HEK293 (cell line): Measurements from ENCODE around the gene CDH23.

ENCODE experiments used
- CTCF ChIA-PET: fragments of 350-600 bp; formaldehyde crosslinking; extraction: SDS; loops from one replicate; lab custom pipeline; 2021; ENCODE audit warnings: antibody characterized with exemption; lab: Yijun Ruan, JAX
- POLR2A ChIA-PET: fragments of 300-600 bp; formaldehyde crosslinking; extraction: SDS; loops from one replicate; lab custom pipeline; 2020; ENCODE audit warnings: antibody characterized with exemption, inconsistent platforms; lab: Yijun Ruan, JAX
- H3K27ac ChIP-seq: fragments of 200-500 bp; sonication (Bioruptor generic); 2 replicates; pipeline ENCODE4 v1.5.1; 2014; ENCODE audit warnings: low read depth, low read length, control low read depth, inconsistent platforms; ENCODE audit errors: extremely low read depth
- H3K36me3 ChIP-seq, 2 experiments: fragments of 200-500 bp in 1 of 2; sonication (Bioruptor generic) in 1 of 2; 1 replicate in 1 of 2; 2 replicates in 1 of 2; pipeline ENCODE4 v1.5.1; 2014 to 2017; ENCODE audit warnings: inconsistent platforms in 2 of 2, low read length in 2 of 2; ENCODE audit not compliant: control insufficient read depth in 2 of 2, insufficient read depth in 1 of 2
- H3K4me1 ChIP-seq: fragments of 200-500 bp; sonication (Bioruptor generic); 2 replicates; pipeline ENCODE4 v1.5.1; 2014; ENCODE audit warnings: mild to moderate bottlenecking, low read length, inconsistent platforms; ENCODE audit not compliant: control insufficient read depth, insufficient read depth
- H3K4me3 ChIP-seq: 2 replicates; pipeline ENCODE4 v1.5.1; 2011; ENCODE audit warnings: low read depth, mild to moderate bottlenecking, control low read depth, low read length, moderate library complexity
- H3K9me3 ChIP-seq: fragments of 200-500 bp; sonication (Bioruptor generic); 2 replicates; pipeline ENCODE4 v1.5.1; 2014; ENCODE audit warnings: low read depth, low read length, inconsistent platforms; ENCODE audit not compliant: control insufficient read depth, insufficient read depth
- HOXA7 ChIP-seq: sonication (generic); formaldehyde crosslinking; IDR thresholded peaks from 2 replicates; pipeline ENCODE4 v1.8.1; 2022; ENCODE audit warnings: missing genetic modification reagents, borderline replicate concordance
- KLF10 ChIP-seq: fragments of 450-650 bp; IDR thresholded peaks from 2 replicates; pipeline ENCODE4 v1.5.1; 2018; ENCODE audit warnings: missing biosample characterization, mild to moderate bottlenecking, missing genetic modification characterization
- KLF9 ChIP-seq: fragments of 450-650 bp; formaldehyde crosslinking; IDR thresholded peaks from 2 replicates; pipeline ENCODE4 v1.5.1; 2016; ENCODE audit warnings: missing biosample characterization, missing genetic modification characterization, low read depth
- TCF7L2 ChIP-seq: IDR thresholded peaks from 2 replicates; pipeline ENCODE4 v1.6.1; 2011; ENCODE audit warnings: low read depth, mild to moderate bottlenecking, inconsistent platforms, low read length, moderate library complexity, borderline replicate concordance
- ZBTB17 ChIP-seq: fragments of 450-650 bp; formaldehyde crosslinking; IDR thresholded peaks from 2 replicates; pipeline ENCODE4 v1.5.1; 2016; ENCODE audit warnings: missing biosample characterization, missing genetic modification characterization
- ZFHX2 ChIP-seq: fragments of 450-650 bp; formaldehyde crosslinking; conservative IDR thresholded peaks from 2 replicates; pipeline ENCODE4 v1.5.1; 2016; ENCODE audit warnings: missing biosample characterization, missing genetic modification characterization
- ZNF114 ChIP-seq: fragments of 450-650 bp; formaldehyde crosslinking; IDR thresholded peaks from 2 replicates; pipeline ENCODE4 v1.5.0; 2017; ENCODE audit warnings: missing biosample characterization, missing genetic modification characterization
- ZNF121 ChIP-seq: fragments of 450-650 bp; formaldehyde crosslinking; IDR thresholded peaks from 2 replicates; pipeline ENCODE4 v1.5.1; 2016; ENCODE audit warnings: missing biosample characterization, missing genetic modification characterization
- ZNF16 ChIP-seq: fragments of 450-650 bp; formaldehyde crosslinking; IDR thresholded peaks from 2 replicates; pipeline ENCODE4 v1.5.1; 2016; ENCODE audit warnings: low read depth, missing biosample characterization, missing genetic modification characterization
- ZNF248 ChIP-seq: fragments of 450-650 bp; formaldehyde crosslinking; IDR thresholded peaks from 2 replicates; pipeline ENCODE4 v1.5.1; 2017; ENCODE audit warnings: missing biosample characterization, missing genetic modification characterization
- ZNF274 ChIP-seq, 2 experiments: fragments of 200-500 bp in 1 of 2; fragments of 450-650 bp in 1 of 2; sonication (Bioruptor generic) in 1 of 2; formaldehyde crosslinking in 1 of 2; IDR thresholded peaks; 2 replicates each; pipeline versions ENCODE4 v1.5.1 to v1.6.1; 2014 to 2016; ENCODE audit warnings: borderline replicate concordance in 1 of 2, inconsistent platforms in 1 of 2, low read length in 1 of 2, missing biosample characterization in 1 of 2, missing genetic modification characterization in 1 of 2
- ZNF426 ChIP-seq: fragments of 450-650 bp; formaldehyde crosslinking; IDR thresholded peaks from 2 replicates; pipeline ENCODE4 v1.5.1; 2017; ENCODE audit warnings: missing biosample characterization, missing genetic modification characterization, mild to moderate bottlenecking, inconsistent platforms, moderate library complexity
- ZNF670 ChIP-seq: fragments of 450-650 bp; formaldehyde crosslinking; IDR thresholded peaks from 2 replicates; pipeline ENCODE4 v1.5.1; 2016; ENCODE audit warnings: missing biosample characterization, missing genetic modification characterization, low read depth
- ZNF707 ChIP-seq: fragments of 450-650 bp; formaldehyde crosslinking; IDR thresholded peaks from 2 replicates; pipeline ENCODE4 v1.5.1; 2016; ENCODE audit warnings: missing biosample characterization, missing genetic modification characterization
- ZNF830 ChIP-seq: fragments of 450-650 bp; IDR thresholded peaks from 2 replicates; pipeline ENCODE4 v1.5.0; 2018; ENCODE audit warnings: missing biosample characterization, missing genetic modification characterization, low read depth, mild to moderate bottlenecking, moderate library complexity
- TF ChIP-seq, protein P1 (sequence below): fragments of 450-650 bp; formaldehyde crosslinking; IDR thresholded peaks from 2 replicates; pipeline ENCODE4 v1.5.1; 2016; ENCODE audit warnings: missing biosample characterization, missing genetic modification characterization
- TF ChIP-seq, protein P2 (sequence below): fragments of 450-650 bp; formaldehyde crosslinking; conservative IDR thresholded peaks from 2 replicates; pipeline ENCODE4 v1.5.1; 2016; ENCODE audit warnings: low read depth, missing biosample characterization, missing genetic modification characterization
- TF ChIP-seq, protein P3 (sequence below): fragments of 450-650 bp; formaldehyde crosslinking; IDR thresholded peaks from 2 replicates; pipeline ENCODE4 v1.5.1; 2016; ENCODE audit warnings: missing biosample characterization, missing genetic modification characterization
- TF ChIP-seq, protein P4 (sequence below): fragments of 450-650 bp; formaldehyde crosslinking; IDR thresholded peaks from 2 replicates; pipeline ENCODE4 v1.5.1; 2016; ENCODE audit warnings: missing biosample characterization, missing genetic modification characterization
- TF ChIP-seq, protein P5 (sequence below): fragments of 450-650 bp; IDR thresholded peaks from 2 replicates; pipeline ENCODE4 v1.5.1; 2018; ENCODE audit warnings: missing biosample characterization, mild to moderate bottlenecking, missing genetic modification characterization
- TF ChIP-seq, protein P6 (sequence below): fragments of 450-650 bp; formaldehyde crosslinking; IDR thresholded peaks from 2 replicates; pipeline ENCODE4 v1.5.1; 2016; ENCODE audit warnings: missing biosample characterization, missing genetic modification characterization

Gene CDH23

DNA sequence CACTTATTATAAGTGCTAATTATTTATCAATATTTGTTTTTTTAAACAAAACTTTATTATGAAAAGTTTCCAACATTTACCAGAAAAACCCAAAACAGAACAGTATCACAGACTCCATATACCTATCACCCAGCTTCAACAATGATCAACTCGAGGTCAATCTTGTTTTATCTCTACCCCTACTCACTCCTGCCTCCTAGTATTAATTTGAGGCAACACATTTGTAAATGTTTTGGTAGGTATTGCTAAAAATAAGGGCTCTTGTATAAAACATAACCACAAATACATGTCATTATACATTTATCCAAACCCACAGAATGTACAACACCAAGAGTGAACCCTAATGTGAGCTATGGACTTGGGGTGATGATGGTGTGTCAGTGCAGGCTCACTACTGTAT is 15.9 kb upstream of the CDH23 start (continued):
- TF ChIP-seq KLF10 (tag by site-specific recombination) (no peak), ZNF670 (tag by site-specific recombination) (no peak), ZNF114 (no peak)

DNA sequence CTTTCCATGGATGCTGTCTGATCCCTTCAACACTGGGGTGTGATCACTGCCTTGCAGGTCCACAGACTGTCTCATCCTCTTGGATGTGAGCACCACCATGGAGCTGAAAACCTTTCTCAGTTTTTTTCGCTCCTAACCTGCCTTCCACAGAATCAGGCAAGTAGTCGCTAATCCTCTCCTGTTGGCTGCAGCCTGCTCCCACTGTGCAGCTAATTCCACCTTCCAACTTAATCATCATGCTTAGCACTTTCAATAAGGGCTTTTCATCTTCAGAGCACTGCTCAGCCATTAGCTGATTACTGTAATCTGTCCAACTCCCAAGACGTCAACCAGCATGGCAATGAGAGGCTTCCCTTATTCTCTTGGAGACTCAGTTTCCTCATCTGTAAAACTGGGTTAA is 15.1 kb upstream of the CDH23 start:
- CTCF ChIA-PET: interaction anchor here (0.6 to 9.4 kb wide), 10 partner anchors 14 to 326 kb away, joined by 3 to 86 read pairs (median 7); partner anchors contain the start of gene SLC29A3
- TF ChIP-seq ZNF426 (tag by site-specific recombination) (no peak), ZNF830 (tag by site-specific recombination) (no peak), ZNF274 (IDR thresholded peaks at IDR 0.05; ENCODE audit: low read length) (no peak), ZNF274 (tag by site-specific recombination; IDR thresholded peaks at IDR 0.05; ENCODE audit: borderline replicate concordance) (no peak), ZNF121 (tag by site-specific recombination) (no peak), ZNF16 (tag by site-specific recombination) (no peak), TCF7L2 (no peak), ZBTB17 (tag by site-specific recombination) (no peak), KLF9 (tag by site-specific recombination) (no peak), HOXA7 (CRISPR knock-in tag) (no peak), ZNF248 (no peak), ZNF707 (tag by site-specific recombination) (no peak), ZFHX2 (tag by site-specific recombination) (no peak)
- TF ChIP-seq, protein P1, sequence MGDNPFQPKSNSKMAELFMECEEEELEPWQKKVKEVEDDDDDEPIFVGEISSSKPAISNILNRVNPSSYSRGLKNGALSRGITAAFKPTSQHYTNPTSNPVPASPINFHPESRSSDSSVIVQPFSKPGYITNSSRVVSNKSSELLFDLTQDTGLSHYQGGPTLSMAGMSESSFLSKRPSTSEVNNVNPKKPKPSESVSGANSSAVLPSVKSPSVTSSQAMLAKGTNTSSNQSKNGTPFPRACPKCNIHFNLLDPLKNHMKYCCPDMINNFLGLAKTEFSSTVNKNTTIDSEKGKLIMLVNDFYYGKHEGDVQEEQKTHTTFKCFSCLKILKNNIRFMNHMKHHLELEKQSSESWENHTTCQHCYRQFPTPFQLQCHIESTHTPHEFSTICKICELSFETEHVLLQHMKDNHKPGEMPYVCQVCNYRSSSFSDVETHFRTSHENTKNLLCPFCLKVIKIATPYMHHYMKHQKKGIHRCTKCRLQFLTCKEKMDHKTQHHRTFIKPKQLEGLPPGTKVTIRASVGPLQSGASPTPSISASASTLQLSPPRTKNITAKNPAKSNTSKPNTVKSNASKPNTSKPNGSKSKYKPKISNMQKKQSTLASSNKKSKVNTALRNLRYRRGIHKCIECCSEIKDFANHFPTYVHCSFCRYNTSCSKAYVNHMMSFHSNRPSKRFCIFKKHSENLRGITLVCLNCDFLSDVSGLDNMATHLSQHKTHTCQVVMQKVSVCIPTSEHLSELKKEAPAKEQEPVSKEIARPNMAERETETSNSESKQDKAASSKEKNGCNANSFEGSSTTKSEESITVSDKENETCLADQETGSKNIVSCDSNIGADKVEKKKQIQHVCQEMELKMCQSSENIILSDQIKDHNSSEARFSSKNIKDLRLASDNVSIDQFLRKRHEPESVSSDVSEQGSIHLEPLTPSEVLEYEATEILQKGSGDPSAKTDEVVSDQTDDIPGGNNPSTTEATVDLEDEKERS (tag by site-specific recombination): no peak
- TF ChIP-seq, protein P2, sequence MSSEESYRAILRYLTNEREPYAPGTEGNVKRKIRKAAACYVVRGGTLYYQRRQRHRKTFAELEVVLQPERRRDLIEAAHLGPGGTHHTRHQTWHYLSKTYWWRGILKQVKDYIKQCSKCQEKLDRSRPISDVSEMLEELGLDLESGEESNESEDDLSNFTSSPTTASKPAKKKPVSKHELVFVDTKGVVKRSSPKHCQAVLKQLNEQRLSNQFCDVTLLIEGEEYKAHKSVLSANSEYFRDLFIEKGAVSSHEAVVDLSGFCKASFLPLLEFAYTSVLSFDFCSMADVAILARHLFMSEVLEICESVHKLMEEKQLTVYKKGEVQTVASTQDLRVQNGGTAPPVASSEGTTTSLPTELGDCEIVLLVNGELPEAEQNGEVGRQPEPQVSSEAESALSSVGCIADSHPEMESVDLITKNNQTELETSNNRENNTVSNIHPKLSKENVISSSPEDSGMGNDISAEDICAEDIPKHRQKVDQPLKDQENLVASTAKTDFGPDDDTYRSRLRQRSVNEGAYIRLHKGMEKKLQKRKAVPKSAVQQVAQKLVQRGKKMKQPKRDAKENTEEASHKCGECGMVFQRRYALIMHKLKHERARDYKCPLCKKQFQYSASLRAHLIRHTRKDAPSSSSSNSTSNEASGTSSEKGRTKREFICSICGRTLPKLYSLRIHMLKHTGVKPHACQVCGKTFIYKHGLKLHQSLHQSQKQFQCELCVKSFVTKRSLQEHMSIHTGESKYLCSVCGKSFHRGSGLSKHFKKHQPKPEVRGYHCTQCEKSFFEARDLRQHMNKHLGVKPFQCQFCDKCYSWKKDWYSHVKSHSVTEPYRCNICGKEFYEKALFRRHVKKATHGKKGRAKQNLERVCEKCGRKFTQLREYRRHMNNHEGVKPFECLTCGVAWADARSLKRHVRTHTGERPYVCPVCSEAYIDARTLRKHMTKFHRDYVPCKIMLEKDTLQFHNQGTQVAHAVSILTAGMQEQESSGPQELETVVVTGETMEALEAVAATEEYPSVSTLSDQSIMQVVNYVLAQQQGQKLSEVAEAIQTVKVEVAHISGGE (tag by site-specific recombination): no peak
- TF ChIP-seq, protein P3, sequence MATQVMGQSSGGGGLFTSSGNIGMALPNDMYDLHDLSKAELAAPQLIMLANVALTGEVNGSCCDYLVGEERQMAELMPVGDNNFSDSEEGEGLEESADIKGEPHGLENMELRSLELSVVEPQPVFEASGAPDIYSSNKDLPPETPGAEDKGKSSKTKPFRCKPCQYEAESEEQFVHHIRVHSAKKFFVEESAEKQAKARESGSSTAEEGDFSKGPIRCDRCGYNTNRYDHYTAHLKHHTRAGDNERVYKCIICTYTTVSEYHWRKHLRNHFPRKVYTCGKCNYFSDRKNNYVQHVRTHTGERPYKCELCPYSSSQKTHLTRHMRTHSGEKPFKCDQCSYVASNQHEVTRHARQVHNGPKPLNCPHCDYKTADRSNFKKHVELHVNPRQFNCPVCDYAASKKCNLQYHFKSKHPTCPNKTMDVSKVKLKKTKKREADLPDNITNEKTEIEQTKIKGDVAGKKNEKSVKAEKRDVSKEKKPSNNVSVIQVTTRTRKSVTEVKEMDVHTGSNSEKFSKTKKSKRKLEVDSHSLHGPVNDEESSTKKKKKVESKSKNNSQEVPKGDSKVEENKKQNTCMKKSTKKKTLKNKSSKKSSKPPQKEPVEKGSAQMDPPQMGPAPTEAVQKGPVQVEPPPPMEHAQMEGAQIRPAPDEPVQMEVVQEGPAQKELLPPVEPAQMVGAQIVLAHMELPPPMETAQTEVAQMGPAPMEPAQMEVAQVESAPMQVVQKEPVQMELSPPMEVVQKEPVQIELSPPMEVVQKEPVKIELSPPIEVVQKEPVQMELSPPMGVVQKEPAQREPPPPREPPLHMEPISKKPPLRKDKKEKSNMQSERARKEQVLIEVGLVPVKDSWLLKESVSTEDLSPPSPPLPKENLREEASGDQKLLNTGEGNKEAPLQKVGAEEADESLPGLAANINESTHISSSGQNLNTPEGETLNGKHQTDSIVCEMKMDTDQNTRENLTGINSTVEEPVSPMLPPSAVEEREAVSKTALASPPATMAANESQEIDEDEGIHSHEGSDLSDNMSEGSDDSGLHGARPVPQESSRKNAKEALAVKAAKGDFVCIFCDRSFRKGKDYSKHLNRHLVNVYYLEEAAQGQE: no peak
- TF ChIP-seq, protein P4, sequence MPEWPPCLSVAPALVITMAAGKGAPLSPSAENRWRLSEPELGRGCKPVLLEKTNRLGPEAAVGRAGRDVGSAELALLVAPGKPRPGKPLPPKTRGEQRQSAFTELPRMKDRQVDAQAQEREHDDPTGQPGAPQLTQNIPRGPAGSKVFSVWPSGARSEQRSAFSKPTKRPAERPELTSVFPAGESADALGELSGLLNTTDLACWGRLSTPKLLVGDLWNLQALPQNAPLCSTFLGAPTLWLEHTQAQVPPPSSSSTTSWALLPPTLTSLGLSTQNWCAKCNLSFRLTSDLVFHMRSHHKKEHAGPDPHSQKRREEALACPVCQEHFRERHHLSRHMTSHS (tag by site-specific recombination): no peak
- TF ChIP-seq, protein P5, sequence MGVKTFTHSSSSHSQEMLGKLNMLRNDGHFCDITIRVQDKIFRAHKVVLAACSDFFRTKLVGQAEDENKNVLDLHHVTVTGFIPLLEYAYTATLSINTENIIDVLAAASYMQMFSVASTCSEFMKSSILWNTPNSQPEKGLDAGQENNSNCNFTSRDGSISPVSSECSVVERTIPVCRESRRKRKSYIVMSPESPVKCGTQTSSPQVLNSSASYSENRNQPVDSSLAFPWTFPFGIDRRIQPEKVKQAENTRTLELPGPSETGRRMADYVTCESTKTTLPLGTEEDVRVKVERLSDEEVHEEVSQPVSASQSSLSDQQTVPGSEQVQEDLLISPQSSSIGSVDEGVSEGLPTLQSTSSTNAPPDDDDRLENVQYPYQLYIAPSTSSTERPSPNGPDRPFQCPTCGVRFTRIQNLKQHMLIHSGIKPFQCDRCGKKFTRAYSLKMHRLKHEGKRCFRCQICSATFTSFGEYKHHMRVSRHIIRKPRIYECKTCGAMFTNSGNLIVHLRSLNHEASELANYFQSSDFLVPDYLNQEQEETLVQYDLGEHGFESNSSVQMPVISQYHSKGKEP (tag by site-specific recombination): no peak
- TF ChIP-seq, protein P6, sequence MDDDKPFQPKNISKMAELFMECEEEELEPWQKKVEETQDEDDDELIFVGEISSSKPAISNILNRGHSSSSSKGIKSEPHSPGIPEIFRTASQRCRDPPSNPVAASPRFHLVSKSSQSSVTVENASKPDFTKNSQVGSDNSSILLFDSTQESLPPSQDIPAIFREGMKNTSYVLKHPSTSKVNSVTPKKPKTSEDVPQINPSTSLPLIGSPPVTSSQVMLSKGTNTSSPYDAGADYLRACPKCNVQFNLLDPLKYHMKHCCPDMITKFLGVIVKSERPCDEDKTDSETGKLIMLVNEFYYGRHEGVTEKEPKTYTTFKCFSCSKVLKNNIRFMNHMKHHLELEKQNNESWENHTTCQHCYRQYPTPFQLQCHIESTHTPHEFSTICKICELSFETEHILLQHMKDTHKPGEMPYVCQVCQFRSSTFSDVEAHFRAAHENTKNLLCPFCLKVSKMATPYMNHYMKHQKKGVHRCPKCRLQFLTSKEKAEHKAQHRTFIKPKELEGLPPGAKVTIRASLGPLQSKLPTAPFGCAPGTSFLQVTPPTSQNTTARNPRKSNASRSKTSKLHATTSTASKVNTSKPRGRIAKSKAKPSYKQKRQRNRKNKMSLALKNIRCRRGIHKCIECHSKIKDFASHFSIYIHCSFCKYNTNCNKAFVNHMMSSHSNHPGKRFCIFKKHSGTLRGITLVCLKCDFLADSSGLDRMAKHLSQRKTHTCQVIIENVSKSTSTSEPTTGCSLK: no peak

More for the DNA sequence above, 15.1 kb upstream of the CDH23 start:
- no peak overlapping the region for H3K4me3 ChIP-seq
- no peak overlapping the region for H3K27ac ChIP-seq
- H3K36me3 ChIP-seq: no peaks in the 10 kb centered on the region
- POLR2A ChIA-PET: no interaction called here
- H3K4me1 ChIP-seq: 0 out of 2 replicates have a peak, but pooled peaks cover 2% of the 10 kb centered on the region
- H3K9me3 ChIP-seq: no peaks in the 10 kb centered on the region
